HG03439 (cell line): Measurements from ENCODE around the gene ARHGAP12.

Experiments
- ATAC-seq: cut with Tn5 transposase; IDR thresholded peaks from one replicate; pipeline ENCODE4 v1.9.1; 2021; ENCODE audit warnings: mild to moderate bottlenecking, moderate library complexity; ENCODE audit not compliant: unreplicated experiment

The ARHGAP12 gene

GRCh38 chr10:31948021-31948420 lies 19.4 kb upstream of the ARHGAP12 start:
- ATAC-seq, result no peak

DNA sequence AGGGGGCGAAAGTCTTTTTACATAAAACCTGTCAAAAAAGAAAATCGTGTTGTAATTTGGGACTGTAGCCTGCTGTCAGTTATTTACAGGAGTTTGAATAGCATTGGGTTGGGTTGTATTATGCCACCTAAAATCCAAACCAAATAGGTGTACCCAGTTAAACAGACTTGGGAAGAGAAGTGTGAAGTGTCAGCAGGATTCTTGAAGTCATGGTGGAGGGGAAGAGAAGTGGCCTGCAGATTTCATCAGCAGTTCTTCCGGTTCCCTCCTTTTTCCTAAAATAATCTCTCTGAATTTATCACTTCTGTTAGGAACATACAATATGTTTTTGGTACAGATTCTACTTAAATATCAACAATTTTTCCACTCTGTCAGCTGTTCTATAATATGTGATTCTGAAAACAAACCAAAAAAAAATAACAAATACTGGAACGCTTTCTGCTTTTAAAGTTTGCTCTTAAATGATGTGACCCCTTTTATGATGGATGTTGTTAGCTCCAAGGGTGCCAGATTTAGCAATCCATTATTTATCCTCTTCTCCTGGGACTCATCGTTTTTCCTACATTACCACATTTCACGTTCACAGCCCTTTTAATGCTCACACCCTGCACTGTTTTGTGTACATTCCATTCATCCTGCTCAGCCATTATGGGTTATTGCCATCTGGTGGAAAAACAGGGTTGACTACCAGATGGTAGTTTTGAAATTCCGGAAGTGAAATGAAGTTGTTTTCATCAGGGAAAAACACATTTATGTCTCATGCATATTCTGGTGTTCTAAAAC lies 18.7 kb upstream of the ARHGAP12 start:
- ATAC-seq, result no peak

GRCh38 chr10:31945392-31945791 lies 16.8 kb upstream of the ARHGAP12 start:
- no peak for ATAC-seq

GRCh38 chr10:31944071-31944433 lies 15.4 kb upstream of the ARHGAP12 start:
- ATAC-seq, result no peak

DNA sequence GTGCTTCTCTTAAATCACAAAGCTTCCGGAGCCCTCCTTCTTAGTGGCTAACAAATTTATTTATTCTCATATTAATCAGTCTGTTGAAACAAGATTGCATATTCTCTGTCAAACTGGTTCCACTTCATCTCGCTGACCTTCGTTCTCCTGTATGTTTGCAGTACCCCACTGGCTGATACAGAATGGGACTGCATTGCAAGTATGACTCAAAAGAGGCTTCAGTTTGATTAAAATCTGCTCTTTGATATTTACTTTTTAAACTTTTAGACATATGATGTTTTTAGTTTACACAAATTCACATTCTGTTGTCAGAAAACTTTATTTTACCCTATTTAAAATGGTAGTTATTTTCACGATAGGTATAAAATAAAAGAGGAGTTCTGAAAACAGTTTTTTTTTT lies 14.3 kb upstream of the ARHGAP12 start:
- no peak for ATAC-seq

DNA sequence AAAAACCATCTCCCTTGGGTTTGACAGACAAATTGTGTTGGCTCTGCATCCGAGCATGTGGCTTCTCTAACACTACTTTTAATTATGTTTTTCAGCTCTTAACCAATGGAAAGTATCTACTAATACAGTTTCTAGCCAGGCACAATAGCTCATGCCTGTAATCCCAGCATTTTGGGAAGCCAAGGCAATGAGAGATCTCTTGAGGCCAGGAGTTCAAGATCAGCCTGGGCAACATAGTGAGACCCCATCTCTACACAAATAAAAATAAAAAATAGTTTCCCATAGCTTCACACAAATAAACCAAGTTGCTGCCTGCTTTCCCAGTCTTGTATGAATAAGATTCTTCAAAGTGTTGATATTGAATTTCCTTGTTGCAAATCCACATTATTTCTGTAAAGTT lies 13.8 kb upstream of the ARHGAP12 start:
- ATAC-seq, result no peak

DNA sequence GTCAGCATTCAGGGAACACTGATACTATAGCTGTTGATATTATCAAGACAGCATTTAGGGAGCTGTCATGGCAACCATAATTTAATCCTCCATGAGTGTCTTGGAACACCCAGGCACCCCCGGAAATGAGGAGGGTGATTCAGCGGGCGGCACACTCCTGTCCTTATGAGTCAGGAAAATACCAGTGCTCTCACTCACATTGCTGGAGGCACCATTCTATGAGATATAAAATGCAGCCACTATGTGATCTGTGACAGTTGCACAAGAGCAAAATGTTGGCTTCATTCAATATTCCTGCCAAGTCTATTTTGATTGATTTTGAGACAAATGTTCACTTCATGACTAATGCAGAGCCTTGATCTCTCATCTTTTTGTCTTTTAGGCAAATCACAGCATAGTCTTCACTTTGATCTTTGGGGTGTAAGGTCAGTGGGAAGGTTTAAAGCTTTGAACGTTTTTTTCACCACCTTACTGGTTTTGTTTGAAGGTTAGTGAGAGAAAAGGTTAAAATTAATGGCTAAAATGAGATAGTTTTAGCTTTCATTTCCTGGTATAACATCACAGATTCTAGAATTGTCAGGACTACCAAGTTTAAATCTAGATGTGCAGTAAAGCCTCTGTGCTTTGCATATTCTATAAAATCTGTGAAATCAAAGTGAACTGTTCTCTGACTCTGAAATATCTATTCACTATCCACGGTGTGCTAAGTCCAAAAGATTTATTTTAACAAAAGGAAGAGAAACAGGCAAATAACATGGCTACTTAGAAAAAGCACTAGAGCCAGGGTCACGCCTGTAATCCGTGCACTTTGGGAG lies 12.4 kb upstream of the ARHGAP12 start:
- no peak for ATAC-seq

DNA sequence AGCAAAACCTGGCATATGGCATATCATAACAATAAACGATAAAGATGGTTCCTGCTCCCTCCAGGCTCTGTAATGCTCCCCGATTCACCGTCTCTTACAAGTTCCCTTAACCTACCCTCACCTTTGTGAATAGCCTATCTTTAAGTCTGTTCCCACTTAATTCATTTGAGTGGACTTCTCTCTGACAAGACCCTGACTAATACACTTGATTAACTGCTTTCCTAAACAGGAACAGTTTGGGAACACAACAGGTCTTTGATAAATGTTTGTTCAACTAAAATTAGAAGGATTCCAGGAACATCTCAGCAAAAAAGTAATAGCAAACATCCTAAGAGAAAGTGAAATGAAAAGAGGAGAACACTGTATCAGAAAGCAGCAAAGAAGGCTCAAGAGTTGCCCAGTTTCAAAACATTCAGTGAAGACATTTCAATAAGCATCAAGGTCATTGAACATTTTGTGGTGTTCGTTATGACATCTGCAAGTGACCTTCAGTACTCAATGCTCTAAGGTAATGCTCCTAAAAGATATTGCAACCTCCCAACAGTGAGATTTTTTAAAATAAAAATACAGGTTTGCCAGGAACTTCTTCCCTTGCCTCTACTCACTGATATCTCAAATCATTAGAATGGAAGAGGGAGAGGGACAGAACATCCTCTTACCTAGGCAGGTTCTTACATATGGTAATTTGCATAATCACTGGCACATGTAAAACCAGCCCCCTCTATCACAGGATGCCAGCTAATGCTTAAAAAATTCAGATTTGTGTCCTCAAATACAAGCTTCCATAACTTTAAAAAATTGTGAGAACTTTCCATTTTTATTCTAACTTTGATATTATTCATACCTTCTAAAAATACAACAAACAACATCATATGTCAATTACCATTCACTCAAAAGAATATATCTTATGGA lies 11.4 kb upstream of the ARHGAP12 start:
- ATAC-seq, result no peak

- ATAC-seq, result no peak
Measured at GRCh38 chr10:31937371-31937770, 8.7 kb upstream of the ARHGAP12 start.

DNA sequence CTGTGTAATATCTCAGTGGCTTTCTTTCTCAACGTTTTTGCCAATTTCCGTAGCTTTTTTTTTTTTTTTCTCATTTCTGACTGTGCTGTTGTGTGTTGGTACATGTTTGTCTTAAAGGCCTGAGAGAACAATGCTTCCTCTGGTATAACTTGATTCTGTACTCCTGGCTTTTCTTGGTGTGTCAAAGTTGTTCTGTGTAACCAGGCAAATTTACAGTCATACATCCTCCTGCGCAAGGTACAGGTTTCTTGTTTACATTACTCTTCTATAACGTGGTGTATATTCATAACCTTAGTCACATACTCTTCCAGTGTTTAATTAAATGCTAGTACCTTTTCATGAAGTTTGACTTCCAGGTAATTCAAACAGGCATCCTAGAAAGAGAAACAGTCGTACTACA lies 8.3 kb upstream of the ARHGAP12 start:
- no peak for ATAC-seq

GRCh38 chr10:31936086-31936485 lies 7.5 kb upstream of the ARHGAP12 start:
- no peak for ATAC-seq

- ATAC-seq, result no peak
Measured at GRCh38 chr10:31935678-31936077, 7.0 kb upstream of the ARHGAP12 start.

GRCh38 chr10:31932838-31933237 lies 4.2 kb upstream of the ARHGAP12 start:
- no peak for ATAC-seq

- no peak for ATAC-seq
Measured at GRCh38 chr10:31930856-31931255, 2.2 kb upstream of the ARHGAP12 start.

GRCh38 chr10:31930023-31930751 lies 1.6 kb upstream of the ARHGAP12 start:
- no peak for ATAC-seq

DNA sequence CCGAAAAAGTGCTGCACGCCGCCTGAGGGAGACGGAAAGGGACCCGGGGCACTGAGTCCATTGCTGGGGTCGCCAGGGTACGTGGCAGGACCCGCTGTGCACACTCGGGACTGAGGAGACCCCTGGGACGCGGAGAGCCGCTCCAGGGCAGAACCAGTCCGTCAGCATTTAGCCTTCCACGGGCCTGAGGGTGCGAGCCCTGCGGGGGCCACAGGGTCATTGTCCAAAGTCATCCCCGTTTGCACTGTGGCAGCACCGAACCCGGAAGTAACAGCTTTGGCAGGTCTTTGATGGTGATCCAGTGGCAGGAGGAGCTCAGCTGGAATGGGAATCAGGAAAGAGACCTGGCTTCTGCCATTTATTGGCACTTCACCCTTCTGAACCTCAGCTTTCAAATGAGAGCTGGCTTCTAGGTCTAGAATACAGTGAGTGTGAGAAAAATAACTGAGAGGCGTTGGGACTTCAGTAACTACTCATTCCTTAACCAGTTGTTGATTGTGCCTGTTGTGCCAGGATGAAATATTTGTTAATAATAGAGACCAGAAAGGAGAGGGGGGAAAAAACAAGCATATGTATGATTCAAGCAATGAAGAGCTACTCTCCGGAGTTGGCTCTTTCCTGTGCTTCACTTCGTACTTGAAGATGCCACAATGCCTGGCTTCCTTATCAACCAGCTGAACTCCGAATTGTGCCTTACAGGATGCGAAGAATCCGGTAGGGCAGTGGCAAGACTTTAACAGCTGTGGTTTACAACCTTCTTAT lies 811 bp upstream of the ARHGAP12 start:
- ATAC-seq, result peak; percentile 17

GRCh38 chr10:31927884-31928548 lies 615 bp downstream of the ARHGAP12 start:
- peak; percentile 29 for ATAC-seq

DNA sequence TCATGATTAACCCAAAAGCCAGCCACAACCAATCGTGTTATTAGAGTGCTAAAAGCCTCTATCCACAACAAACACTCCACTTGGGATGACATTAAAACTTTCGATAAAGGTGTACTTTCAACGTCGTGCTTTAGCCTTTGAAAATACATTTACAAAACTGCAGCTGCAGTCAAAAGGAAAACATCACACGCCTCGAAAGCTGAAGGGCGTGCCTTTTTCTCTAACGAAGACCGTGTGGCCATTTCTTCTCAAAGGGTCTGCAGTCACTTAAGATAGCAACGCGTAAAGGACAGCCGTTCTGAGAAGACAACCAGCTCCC lies 1.1 kb downstream of the ARHGAP12 start:
- ATAC-seq, result no peak

DNA sequence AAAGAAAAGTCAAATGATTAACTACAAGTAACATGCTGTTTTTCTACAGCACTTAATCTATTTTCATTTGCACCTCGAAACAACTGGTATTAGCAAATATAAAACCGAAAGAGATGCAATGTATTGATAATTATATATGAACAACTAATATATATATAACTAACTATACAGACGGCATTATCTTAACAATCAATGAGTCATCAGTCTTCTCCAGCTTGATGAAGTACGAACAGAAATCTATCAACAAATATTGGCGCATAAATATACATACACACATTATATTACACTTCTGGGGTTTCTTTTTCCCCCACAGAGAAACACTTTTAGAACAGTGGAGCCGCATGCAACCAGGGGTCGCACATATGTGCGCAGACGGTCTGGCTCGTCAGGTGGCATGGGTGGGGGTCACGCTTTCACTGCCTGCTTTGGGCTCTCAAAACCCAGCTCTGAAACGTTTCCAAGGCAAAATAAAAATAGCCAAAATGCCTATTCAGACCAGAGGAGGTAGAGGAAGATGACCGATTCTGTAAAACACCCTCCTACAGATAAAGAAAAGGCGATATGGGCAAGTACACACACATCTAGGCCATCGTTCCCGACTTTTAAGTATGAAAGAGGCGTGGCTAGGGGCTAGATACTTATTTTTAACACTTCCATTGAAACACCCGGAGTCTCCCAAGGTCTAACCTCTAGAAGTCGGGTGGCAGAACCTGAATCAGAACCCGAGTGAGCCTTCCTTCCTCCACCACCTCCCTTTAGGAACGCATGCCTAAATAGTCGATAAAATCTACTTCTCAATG lies 1.7 kb downstream of the ARHGAP12 start:
- ATAC-seq, result no peak
